ENCODE results near the gene POR.

The POR gene

DNA sequence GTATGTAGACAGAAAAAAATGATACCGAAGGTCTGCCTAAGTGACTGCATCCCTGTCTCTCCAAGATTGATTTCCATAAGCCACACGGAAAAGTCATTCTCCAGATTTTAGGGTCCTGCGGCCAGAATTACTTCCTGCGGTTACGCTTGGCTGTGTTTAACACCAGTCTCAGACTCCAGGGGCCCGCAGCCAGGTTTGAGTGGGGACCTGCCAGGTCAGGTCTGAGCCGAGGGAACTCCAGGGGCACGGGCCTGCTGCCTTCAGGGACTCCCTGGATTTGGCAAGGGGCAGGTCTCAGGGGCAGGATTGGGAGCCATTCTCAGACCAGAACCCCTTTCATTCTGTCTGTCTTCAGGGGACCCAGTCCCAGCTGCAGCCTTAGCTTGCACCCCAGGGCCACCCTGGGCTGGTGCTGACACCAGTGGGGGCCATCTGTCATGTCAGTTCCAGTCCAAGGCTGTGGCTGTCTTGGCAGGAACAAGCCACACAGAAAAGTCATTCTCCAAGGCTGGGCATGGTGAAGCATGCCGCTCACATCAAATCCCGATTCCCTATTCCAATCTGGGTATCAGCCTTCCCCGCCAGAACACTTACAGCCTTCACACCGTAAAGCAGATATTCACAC, 40.5 kb downstream of the POR start:
- DNase-seq, result no peak

GRCh38 chr7:75957021-75957736, 42.2 kb downstream of the POR start:
- no peak for DNase-seq

- DNase-seq, result no peak
Observed at GRCh38 chr7:75958802-75959543, 44.0 kb downstream of the POR start.

GRCh38 chr7:75960372-75960771, 45.4 kb downstream of the POR start:
- DNase-seq, result no peak

GRCh38 chr7:75961218-75961617, 46.3 kb downstream of the POR start:
- DNase-seq, result no peak

GRCh38 chr7:75962607-75963380, 47.8 kb downstream of the POR start:
- no peak for DNase-seq

GRCh38 chr7:75963381-75963995, 48.5 kb downstream of the POR start:
- DNase-seq, result no peak

DNA sequence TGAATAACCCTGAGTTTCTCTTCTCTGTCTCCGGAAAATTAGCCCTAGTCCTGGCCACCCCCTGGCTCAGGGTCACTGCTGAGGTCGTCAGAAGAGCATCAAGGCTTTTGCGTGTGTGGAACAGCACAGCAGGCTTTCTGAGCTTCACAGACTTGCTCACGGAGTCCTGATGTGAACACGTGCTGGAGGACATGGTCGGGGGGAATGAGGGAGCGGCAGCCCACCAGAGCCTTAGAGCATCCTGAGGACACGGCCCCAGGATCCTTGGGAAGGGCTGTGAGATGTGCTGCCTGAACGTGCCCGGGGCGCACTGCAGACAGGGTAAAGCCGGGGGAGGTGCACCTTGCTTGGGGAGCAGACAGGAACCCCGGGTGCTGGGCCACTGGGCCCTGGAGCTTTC, 50.7 kb downstream of the POR start:
- no peak for DNase-seq

- DNase-seq, result no peak
Observed at GRCh38 chr7:75966190-75966961, 51.4 kb downstream of the POR start.

DNA sequence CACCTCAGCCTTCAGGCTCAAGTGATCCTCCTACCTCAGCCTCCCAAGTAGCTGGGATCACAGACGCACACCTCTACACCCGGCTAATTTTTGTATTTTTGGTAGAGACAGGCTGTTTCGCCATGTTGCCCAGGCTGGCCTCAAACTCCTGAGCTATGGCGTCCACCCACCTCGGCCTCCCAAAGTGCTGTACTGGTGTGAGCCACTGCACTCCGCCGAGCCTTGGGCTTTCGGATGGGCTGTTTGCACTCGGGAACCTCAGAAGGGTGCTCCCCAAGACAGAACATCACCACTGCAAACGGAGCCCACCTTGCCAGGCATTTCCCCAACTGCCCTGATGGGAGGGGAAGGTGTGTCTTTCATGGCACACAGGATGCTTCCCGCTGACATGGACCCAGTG, 52.1 kb downstream of the POR start:
- no peak for DNase-seq

GRCh38 chr7:75967487-75967997, 52.6 kb downstream of the POR start:
- DNase-seq, result no peak

GRCh38 chr7:75968012-75968411, 53.1 kb downstream of the POR start:
- DNase-seq, result no peak

DNA sequence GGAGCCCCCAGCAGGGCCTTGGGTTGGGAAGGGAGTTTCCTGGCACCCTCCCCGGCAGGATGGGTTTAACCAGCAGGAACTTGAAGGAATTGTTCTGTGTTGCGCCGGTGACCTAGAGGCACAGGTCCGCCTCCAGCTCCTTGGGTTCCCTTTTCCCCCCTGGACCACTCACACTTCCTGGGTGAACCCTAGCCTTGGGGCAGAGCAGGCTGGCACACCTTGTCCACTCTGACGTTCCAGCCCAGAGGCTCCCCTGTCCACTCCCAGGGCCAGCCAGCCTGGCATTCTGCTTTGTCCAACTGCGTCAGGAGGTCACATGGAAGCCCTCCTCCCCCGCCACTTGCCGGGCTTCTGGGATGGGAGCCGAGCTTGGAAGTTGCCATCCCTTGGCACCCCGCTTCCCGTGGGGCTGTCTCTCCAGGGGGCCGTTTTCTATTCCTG, 53.6 kb downstream of the POR start:
- DNase-seq, result no peak

DNA sequence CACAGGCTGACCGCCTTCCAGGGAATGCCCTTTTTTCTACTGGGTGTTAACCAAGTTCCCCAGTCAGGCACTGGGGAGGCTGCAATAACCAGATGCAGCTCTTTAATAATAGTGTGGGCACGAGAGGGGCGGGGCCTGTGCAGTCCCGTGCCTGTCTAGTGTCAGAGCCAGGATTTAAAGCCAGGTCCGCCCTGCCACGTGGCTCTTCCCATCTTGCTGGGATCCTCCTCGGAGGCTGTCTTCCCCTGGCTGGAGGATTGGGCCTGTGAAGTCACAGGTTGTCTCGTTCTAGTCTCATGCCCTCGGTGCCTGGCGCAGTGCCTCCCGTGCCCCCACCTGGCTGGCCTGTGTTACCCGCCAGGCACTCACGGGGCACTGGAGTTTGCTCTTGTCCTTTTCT, 54.2 kb downstream of the POR start:
- DNase-seq, result no peak

DNA sequence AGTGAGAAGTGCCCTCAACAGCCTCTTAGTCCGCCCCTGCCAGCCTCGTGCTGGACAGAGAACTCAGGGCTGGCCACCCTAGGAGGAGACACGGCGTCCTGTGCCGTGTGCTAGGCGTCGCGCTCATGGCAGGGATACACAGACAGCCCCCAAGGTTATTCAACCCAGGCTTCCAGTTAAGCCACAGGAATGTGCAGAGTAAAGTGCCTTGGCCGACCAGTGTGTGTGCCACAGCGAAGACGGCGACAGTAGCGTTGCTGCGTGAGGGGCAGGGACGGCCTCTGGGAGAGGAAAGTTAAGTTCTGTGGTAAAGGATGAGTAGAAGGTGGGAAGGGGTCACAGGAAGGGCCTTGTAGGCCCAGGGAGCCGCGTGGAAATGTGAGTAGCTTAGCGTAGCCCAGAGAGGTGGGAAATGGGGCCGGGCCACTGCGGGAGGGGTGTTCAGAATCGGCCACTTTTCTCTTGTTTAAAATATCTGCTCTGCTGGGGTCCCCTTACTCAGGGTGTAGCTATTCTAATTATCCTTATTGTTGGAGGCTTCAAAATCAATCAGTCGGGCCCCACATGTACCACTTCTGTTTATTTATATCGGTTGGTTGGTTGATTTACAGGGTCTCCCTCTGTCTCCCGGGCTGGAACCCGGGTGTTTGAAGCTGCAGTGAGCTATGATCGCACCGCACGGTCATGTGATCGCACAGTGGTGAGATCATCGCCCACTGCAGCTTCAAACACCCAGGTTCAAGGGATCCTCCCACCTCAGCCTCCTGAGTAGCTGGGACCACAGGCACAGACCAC, 54.9 kb downstream of the POR start:
- DNase-seq, result no peak

- DNase-seq, result no peak
Observed at GRCh38 chr7:75971309-75971960, 56.5 kb downstream of the POR start.

GRCh38 chr7:75971961-75972763, 57.2 kb downstream of the POR start:
- no peak for DNase-seq

DNA sequence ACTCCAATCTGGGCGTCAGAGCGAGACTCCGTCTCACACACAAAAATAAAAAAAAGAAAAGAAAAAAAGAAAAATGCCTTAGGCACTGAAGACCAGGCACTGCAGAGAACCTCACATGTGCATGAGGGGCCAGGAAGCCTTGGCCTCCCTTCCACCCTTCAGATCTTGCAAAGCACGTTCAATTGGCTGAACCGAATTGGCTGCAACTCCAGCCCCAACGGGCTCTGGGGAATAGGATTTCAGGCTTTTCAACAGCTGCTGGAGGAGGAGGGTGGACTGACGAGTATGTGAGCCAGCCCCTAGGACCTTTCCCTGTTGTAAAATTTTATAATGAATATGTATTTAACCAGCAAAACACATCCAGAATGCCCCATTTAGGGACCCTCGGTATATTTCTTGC, 62.8 kb downstream of the POR start:
- no peak for DNase-seq

DNA sequence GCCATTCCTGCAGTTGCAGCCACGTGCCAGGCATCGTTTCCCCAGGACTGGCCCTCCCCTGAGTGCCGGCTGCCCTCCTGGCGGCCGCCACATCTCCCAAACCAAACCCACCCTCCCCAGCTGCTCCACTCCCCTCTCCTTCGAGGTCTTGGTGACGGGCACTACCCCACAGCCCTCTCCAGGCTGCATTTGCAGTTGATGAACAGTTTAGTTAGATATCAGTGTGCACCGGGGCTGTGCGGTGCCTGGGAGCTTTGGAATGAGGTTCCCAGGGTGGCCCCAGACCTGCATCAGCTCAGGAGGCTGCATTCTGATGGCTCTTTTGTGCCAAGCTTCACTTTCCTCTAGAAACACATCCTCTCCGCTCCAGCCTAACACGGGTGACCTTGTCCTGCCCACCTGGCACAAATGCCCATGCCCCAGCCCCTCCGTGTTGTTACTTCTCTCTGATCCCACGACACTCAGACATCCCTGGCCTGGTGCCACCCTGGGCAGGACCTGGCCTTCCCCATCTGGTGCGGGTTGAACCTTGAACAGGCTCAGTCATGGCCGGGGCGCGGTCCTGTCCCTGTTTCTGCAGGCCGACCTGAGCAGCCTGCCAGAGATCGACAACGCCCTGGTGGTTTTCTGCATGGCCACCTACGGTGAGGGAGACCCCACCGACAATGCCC, 64.9 kb downstream of the POR start:
- DNase-seq, result no peak

All from activated effector memory CD4-positive, alpha-beta T cell treated with anti-CD3 and anti-CD28 coated beads, Interleukin-2, amount 50 U/mL, for 16 hours (primary cell).